ENCODE results near the gene PICK1. TPM values are rescaled to one million over a fixed set of nuclear protein-coding genes. Genes with fewer than 3 reads are reported as not detected.

PICK1 gene
- total and polyA plus RNA-seq, 10 of the 15 experiments (the other 5 are each of a cell fraction or from before 2014, with no cell fraction given) = 0.07 to 19.2 (median 10.9) TPM

DNA sequence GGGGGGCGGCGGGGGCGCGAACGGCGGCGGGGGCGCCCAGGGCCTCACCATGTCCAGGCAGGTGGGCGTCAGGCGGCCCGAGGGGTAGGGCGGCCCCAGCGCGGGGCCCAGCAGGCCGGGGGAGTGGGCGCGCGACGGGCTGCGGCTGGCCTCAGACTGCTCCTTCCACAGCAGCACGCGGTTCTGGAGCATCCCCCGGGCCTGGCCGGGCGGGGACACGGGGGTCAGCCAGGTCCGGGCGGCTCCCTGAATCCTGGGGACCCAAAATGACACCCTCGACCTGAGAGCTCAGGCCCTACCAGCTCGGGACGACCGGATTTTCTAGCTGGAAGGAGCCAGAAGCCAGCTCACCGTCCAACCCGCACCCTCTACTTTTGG lies 32.3 kb downstream of the PICK1 start:
- H3K4me3 ChIP-seq = no peak overlapping the region
- CTCF ChIA-PET = interaction anchor here (1.0 to 1.1 kb wide), 2 partner anchors 12 to 26 kb away, joined by 3 read pairs; no protein-coding TSS in a partner anchor
- DNase-seq (ENCODE audit: low read depth, low spot score) = no peak
- no peaks in the 10 kb centered on the region for H3K36me3 ChIP-seq (ENCODE audit: control insufficient read depth in 2 of 2, insufficient read depth in 2 of 2, low read length in 1 of 2)
- intact Hi-C loops (cut with micrococcal nuclease; ENCODE audit: unreplicated experiment) = no loop called here
- no peak for ATAC-seq
- RAD21 ChIA-PET (ENCODE audit: unreplicated experiment) = interaction anchor here (0.6 kb wide), 1 partner anchor 12 kb away, joined by 4 read pairs; no protein-coding TSS in a partner anchor
- no peaks in the 10 kb centered on the region for H3K9me3 ChIP-seq (replicated peaks; ENCODE audit: control insufficient read depth, insufficient read depth, low read length)
- 81% methylated on average over 27 of the region's 34 CpGs for WGBS (ENCODE audit: insufficient coverage, insufficient replicate concordance, low lambda C conversion rate, missing lambda C conversion rate)
- H3K27ac ChIP-seq (ENCODE audit: control insufficient read depth, insufficient read depth) = no peak overlapping the region
- in situ Hi-C loops (cut with MboI) = no loop called here
- no peaks in the 10 kb centered on the region for H3K4me1 ChIP-seq (ENCODE audit: control insufficient read depth, insufficient read depth, low read length)
- SMC1A ChIA-PET (ENCODE audit: uncharacterized antibody, unreplicated experiment) = no interaction called here
- no peak overlapping the region for H2AFZ ChIP-seq (ENCODE audit: control insufficient read depth, low read depth, low read length)
- TF ChIP-seq LARP7 (IDR thresholded peaks at IDR 0.05) (no peak), FOXM1 (IDR thresholded peaks at IDR 0.05; ENCODE audit: low read depth, low read length) (no peak)
- TF ChIP-seq, protein P1, sequence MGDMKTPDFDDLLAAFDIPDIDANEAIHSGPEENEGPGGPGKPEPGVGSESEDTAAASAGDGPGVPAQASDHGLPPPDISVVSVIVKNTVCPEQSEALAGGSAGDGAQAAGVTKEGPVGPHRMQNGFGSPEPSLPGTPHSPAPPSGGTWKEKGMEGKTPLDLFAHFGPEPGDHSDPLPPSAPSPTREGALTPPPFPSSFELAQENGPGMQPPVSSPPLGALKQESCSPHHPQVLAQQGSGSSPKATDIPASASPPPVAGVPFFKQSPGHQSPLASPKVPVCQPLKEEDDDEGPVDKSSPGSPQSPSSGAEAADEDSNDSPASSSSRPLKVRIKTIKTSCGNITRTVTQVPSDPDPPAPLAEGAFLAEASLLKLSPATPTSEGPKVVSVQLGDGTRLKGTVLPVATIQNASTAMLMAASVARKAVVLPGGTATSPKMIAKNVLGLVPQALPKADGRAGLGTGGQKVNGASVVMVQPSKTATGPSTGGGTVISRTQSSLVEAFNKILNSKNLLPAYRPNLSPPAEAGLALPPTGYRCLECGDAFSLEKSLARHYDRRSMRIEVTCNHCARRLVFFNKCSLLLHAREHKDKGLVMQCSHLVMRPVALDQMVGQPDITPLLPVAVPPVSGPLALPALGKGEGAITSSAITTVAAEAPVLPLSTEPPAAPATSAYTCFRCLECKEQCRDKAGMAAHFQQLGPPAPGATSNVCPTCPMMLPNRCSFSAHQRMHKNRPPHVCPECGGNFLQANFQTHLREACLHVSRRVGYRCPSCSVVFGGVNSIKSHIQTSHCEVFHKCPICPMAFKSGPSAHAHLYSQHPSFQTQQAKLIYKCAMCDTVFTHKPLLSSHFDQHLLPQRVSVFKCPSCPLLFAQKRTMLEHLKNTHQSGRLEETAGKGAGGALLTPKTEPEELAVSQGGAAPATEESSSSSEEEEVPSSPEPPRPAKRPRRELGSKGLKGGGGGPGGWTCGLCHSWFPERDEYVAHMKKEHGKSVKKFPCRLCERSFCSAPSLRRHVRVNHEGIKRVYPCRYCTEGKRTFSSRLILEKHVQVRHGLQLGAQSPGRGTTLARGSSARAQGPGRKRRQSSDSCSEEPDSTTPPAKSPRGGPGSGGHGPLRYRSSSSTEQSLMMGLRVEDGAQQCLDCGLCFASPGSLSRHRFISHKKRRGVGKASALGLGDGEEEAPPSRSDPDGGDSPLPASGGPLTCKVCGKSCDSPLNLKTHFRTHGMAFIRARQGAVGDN (IDR thresholded peaks at IDR 0.05) = no peak
- TF ChIP-seq, protein P2, sequence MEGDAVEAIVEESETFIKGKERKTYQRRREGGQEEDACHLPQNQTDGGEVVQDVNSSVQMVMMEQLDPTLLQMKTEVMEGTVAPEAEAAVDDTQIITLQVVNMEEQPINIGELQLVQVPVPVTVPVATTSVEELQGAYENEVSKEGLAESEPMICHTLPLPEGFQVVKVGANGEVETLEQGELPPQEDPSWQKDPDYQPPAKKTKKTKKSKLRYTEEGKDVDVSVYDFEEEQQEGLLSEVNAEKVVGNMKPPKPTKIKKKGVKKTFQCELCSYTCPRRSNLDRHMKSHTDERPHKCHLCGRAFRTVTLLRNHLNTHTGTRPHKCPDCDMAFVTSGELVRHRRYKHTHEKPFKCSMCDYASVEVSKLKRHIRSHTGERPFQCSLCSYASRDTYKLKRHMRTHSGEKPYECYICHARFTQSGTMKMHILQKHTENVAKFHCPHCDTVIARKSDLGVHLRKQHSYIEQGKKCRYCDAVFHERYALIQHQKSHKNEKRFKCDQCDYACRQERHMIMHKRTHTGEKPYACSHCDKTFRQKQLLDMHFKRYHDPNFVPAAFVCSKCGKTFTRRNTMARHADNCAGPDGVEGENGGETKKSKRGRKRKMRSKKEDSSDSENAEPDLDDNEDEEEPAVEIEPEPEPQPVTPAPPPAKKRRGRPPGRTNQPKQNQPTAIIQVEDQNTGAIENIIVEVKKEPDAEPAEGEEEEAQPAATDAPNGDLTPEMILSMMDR (IDR thresholded peaks at IDR 0.05 in 2 of 3, conservative IDR thresholded peaks at IDR 0.05 in 1 of 3; ENCODE audit: control insufficient read depth in 2 of 3, extremely low read depth in 1 of 3, insufficient read depth in 1 of 3, low read depth in 3 of 3, low read length in 3 of 3) = no peak
- TF ChIP-seq, protein P3, sequence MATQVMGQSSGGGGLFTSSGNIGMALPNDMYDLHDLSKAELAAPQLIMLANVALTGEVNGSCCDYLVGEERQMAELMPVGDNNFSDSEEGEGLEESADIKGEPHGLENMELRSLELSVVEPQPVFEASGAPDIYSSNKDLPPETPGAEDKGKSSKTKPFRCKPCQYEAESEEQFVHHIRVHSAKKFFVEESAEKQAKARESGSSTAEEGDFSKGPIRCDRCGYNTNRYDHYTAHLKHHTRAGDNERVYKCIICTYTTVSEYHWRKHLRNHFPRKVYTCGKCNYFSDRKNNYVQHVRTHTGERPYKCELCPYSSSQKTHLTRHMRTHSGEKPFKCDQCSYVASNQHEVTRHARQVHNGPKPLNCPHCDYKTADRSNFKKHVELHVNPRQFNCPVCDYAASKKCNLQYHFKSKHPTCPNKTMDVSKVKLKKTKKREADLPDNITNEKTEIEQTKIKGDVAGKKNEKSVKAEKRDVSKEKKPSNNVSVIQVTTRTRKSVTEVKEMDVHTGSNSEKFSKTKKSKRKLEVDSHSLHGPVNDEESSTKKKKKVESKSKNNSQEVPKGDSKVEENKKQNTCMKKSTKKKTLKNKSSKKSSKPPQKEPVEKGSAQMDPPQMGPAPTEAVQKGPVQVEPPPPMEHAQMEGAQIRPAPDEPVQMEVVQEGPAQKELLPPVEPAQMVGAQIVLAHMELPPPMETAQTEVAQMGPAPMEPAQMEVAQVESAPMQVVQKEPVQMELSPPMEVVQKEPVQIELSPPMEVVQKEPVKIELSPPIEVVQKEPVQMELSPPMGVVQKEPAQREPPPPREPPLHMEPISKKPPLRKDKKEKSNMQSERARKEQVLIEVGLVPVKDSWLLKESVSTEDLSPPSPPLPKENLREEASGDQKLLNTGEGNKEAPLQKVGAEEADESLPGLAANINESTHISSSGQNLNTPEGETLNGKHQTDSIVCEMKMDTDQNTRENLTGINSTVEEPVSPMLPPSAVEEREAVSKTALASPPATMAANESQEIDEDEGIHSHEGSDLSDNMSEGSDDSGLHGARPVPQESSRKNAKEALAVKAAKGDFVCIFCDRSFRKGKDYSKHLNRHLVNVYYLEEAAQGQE (IDR thresholded peaks at IDR 0.05; ENCODE audit: low read depth, low read length) = no peak
- H3K27me3 ChIP-seq (replicated peaks in 1 of 2; ENCODE audit: control insufficient read depth in 2 of 2, insufficient read depth in 2 of 2, low read length in 1 of 2) = no peaks in the 10 kb centered on the region
- BruUV-seq (replicated peaks) = no TSS peak
- no peak for FAIRE-seq
- H3K4me2 ChIP-seq (ENCODE audit: control insufficient read depth, insufficient read depth) = no peak overlapping the region
- no peaks in the 10 kb centered on the region for H3K79me2 ChIP-seq (ENCODE audit: control insufficient read depth, insufficient read depth, low read length)
- no peak overlapping the region for H3K9ac ChIP-seq (ENCODE audit: control insufficient read depth, insufficient read depth, low read length)
- no peaks in the 10 kb centered on the region for H4K20me1 ChIP-seq (ENCODE audit: control insufficient read depth, insufficient read depth)
- POLR2A ChIA-PET = no interaction called here
